Kidney (tissue), 14 donors: ENCODE measurements around the gene URI1. TPM values are rescaled to one million over a fixed set of nuclear protein-coding genes. Genes with fewer than 3 reads are reported as not detected.

ENCODE experiments used
- DNase-seq, 5 donors: peaks; one replicate each; pipeline ENCODE4 v3.0.0-alpha.2; 2013 to 2020
- FAIRE-seq: peaks from 2 replicates; lab custom pipeline; 2012; peaks lifted over from hg19 to GRCh38; lab: Jason Lieb, UNC
- H3K27ac ChIP-seq, 2 donors: one replicate each; pipeline ENCODE4 v1.7.0; 2013; ENCODE audit warnings: low read depth in 2 of 2, low read length in 2 of 2, inconsistent platforms in 1 of 2
- H3K27me3 ChIP-seq: one replicate; pipeline ENCODE4 v1.7.1; 2013; ENCODE audit warnings: low read length, inconsistent platforms; ENCODE audit not compliant: control insufficient read depth, insufficient read depth
- H3K36me3 ChIP-seq, 3 donors: one replicate each; pipeline versions ENCODE4 v1.7.0 to v1.7.1; 2013; ENCODE audit warnings: low read length in 3 of 3, control low read depth in 1 of 3, inconsistent platforms in 1 of 3; ENCODE audit not compliant: insufficient read depth in 3 of 3, control insufficient read depth in 2 of 3
- H3K4me1 ChIP-seq, 3 donors: one replicate each; pipeline versions ENCODE4 v1.7.0 to v1.7.1; 2013; ENCODE audit warnings: low read length in 3 of 3, inconsistent platforms in 1 of 3, low read depth in 1 of 3; ENCODE audit not compliant: control insufficient read depth in 2 of 3, insufficient read depth in 2 of 3
- H3K4me3 ChIP-seq, 3 donors: one replicate each; pipeline versions ENCODE4 v1.7.0 to v1.8.1; 2013; ENCODE audit warnings: low read length in 3 of 3, control low read depth in 1 of 3, inconsistent platforms in 1 of 3
- H3K9ac ChIP-seq, 3 donors: one replicate each; pipeline versions ENCODE4 v1.7.0 to v1.7.1; 2013; ENCODE audit warnings: low read length in 3 of 3, control low read depth in 1 of 3, inconsistent platforms in 1 of 3
- H3K9me3 ChIP-seq, 3 donors: one replicate each; pipeline versions ENCODE4 v1.7.0 to v1.7.1; 2013; ENCODE audit warnings: low read length in 3 of 3, control low read depth in 1 of 3, inconsistent platforms in 1 of 3; ENCODE audit not compliant: control insufficient read depth in 2 of 3, insufficient read depth in 1 of 3
- CTCF ChIP-seq: IDR thresholded peaks from 3 replicates; pipeline ENCODE4 v1.5.1; 2012; ENCODE audit warnings: mild to moderate bottlenecking, moderate library complexity, borderline replicate concordance; ENCODE audit not compliant: insufficient read depth; ENCODE audit errors: extremely low read depth
- intact Hi-C: fragments of 100-400 bp; cut with DNase I; formaldehyde crosslinking; loops from one replicate; pipeline ENCODE4 v1.11.1; 2022
- polyA plus RNA-seq: library from polyadenylated mRNA; stranded (reverse); fragments of 350-450 nt; fragmentation: Illumina TruSeq; extraction: RNeasy Lipid Tissue Mini Kit (QIAGEN cat#74804); gene quantifications from one replicate; pipeline ENCODE4 v1.2.3, GENCODE V29; 2014; ENCODE audit warnings: low read depth, low replicate concordance; ENCODE audit not compliant: insufficient read depth
- total RNA-seq: library from RNA; stranded (reverse); fragmentation: NEBNext Ultra II Directional; extraction: Animal tissue kit (Norgen Biotek cat#: 25700); gene quantifications from one replicate; pipeline ENCODE4 v1.2.1, GENCODE V29; 2021
- donor health status: control.
- donor health status: control.
- donor health status: control.
- donor health status: control.
- donor health status: control.
- donor health status: DM: yes; HTN: yes; CAD: no.
- donor health status: Normal renal cell carcinoma (clear cell type).

The URI1 gene
- total and polyA plus RNA-seq, 2 donors from 2014 or later: 34.8 to 56.3 TPM

- no peak for TF ChIP-seq CTCF
- H3K9ac ChIP-seq: no peak overlapping the region
- no peaks in the 10 kb centered on the region for H3K27me3 ChIP-seq
- no peaks in the 10 kb centered on the region for H3K9me3 ChIP-seq
- peaks cover 0 to 3% (median 2%) of the 10 kb centered on the region in 3 donors for H3K4me1 ChIP-seq
- H3K36me3 ChIP-seq: peaks cover 0 to 2% (median 0%) of the 10 kb centered on the region in 3 donors
- DNase-seq (no peak), FAIRE-seq (no peak)
- H3K4me3 ChIP-seq: no peak overlapping the region
- intact Hi-C loops: no loop called here
- no peak overlapping the region for H3K27ac ChIP-seq
Observed at GRCh38 chr19:29952177-29952576, 10.1 kb downstream of the URI1 start.

GRCh38 chr19:29952646-29953045 lies 10.6 kb downstream of the URI1 start:
- H3K9ac ChIP-seq: no peak overlapping the region
- peaks cover 0 to 2% (median 0%) of the 10 kb centered on the region in 3 donors for H3K36me3 ChIP-seq
- H3K4me1 ChIP-seq: peaks cover 0 to 3% (median 2%) of the 10 kb centered on the region in 3 donors
- no peaks in the 10 kb centered on the region for H3K27me3 ChIP-seq
- DNase-seq (no peak), FAIRE-seq (no peak)
- intact Hi-C loops: no loop called here
- no peak for TF ChIP-seq CTCF
- no peak overlapping the region for H3K4me3 ChIP-seq
- no peak overlapping the region for H3K27ac ChIP-seq
- no peaks in the 10 kb centered on the region for H3K9me3 ChIP-seq

- intact Hi-C loops: no loop called here
- Histone ChIP-seq H3K27ac (no peak overlapping the region), H3K9ac (no peak overlapping the region), H3K27me3 (no peaks in the 10 kb centered on the region), H3K9me3 (no peaks in the 10 kb centered on the region), H3K4me1 (no peaks in the 10 kb centered on the region), H3K4me3 (no peak overlapping the region), H3K36me3 (peaks cover 0 to 2% (median 0%) of the 10 kb centered on the region in 3 donors)
- DNase-seq: no peak
- FAIRE-seq: no peak
- no peak for TF ChIP-seq CTCF
Observed at GRCh38 chr19:29953352-29954247, 11.6 kb downstream of the URI1 start.
